Measurements from ENCODE around the gene NR6A1.

DNA sequence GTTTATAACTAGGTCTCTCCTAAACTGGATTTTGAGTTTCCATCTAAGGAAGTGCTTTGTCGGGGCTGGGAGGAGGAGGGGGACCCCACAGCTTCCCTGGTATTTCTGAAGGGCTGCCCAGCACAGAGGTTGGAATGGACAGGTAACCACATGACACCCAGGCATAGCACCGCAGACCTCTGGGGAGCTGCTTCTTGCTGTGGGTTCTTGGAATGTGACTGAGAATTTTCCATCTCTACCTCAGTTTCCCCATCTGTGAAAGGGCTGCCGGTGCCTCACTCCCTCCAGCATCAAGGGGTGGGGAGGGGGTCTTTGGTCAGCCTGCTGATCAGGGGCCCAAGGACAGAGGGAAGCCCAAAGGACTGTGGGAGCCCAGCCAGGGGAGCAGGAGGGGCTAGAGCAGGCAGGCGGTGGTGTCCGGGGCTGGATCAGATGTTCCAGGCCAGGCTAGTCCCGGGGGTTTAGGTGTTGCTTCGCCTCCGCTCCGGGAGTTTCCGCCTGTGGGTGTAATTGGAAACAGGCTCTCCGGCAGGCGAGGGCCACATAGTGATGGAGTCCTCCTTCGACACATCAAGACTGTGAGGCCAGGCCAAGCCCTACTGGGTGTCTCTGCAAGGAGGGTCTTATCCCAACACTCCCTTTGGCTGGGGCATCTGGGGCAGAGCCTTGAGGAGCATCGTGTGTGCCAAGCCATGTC lies 9.1 kb upstream of the NR6A1 start:
- TF ChIP-seq POLR2A (IDR thresholded peaks at IDR 0.05; ENCODE audit: low read length) (no peak), GATA1 (IDR thresholded peaks at IDR 0.05; ENCODE audit: low read depth, low read length) (no peak)
